ELF-1 (cell line): ENCODE measurements around the gene KRCC1.
"Not testable (repeated sequence)": the region's sequence is repeated elsewhere in the genome, so short reads cannot be mapped to it uniquely, and the experiment has no call there.

Experiments
- DNase-seq: peaks from one replicate; pipeline ENCODE4 v3.0.0-alpha.2; 2016; ENCODE audit warnings: low read depth, low spot score

The KRCC1 gene

GRCh38 chr2:88002359-88002707 lies 53.2 kb downstream of the KRCC1 start:
- no peak for DNase-seq

GRCh38 chr2:88000474-88000873 lies 55.1 kb downstream of the KRCC1 start:
- not testable (repeated sequence) for DNase-seq

DNA sequence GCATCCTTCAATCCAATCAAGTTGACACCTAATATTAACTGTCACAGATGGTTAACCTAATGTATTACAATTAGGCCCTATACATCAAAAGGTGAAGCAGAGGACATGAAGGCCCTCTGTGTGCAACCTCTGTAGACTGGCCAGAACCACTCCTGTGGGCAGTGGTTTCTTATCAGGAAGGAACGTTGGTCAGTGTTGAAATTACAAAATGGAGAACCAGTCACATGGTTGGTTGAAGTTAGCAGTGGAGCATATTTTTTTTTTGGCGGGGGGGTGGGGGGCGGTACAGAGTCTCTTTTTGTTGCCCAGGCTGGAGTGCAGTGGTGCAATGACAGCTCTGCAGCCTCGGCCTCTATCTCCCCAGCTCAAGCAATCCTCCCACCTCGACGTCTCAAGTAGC lies 59.0 kb downstream of the KRCC1 start:
- DNase-seq, result no peak

- no peak for DNase-seq
These were observed 59.8 kb downstream of the KRCC1 start for GRCh38 chr2:87995756-87996155.

- DNase-seq, result not testable (repeated sequence)
These were observed 61.2 kb downstream of the KRCC1 start for GRCh38 chr2:87994304-87994850.

- not testable (repeated sequence) for DNase-seq
These were observed 63.0 kb downstream of the KRCC1 start for GRCh38 chr2:87992569-87992968.

DNA sequence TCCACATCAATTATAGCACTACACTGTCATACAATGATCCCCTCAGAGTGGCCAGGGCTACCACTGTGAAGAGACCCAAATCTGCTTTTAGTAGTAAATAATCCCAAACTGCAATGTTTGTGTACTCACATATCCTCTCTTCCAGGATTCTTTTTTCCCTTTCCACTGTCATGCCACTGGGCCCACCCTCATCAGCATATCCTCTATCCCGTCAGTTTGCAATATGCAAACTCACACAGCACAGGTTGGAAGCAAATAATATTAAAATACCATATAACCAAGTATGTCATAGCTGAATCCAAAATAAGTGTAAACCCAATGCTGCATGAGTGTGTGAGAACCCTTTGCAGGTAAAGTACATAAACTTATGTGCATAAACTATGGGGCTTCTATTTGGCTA lies 68.1 kb downstream of the KRCC1 start:
- DNase-seq, result not testable (repeated sequence)

DNA sequence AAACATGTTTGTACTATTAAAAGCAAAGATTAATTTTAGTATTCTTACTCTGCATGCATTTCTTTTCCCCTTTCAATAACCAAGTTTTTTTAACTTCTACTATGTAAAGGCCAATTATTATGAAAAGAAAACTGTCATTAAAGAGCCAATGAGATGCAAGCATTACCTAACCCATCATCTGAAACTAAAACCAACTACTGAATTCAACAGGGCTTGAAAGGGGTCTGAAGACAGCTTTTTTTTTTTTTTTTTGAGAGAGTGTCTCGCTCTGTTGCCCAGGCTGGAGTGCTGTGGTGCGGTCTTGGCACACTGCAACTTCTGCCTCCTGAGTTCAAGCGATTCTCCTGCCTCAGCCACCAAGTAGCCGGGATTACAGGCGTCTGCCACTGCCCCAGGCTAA lies 69.7 kb downstream of the KRCC1 start:
- not testable (repeated sequence) for DNase-seq

- not testable (repeated sequence) for DNase-seq
These were observed 74.4 kb downstream of the KRCC1 start for GRCh38 chr2:87981182-87981581.
